ENCODE measurements around the gene EXOC2. TPM values are rescaled to one million over a fixed set of nuclear protein-coding genes. Genes with fewer than 3 reads are reported as not detected.

The EXOC2 gene
- polyA plus RNA-seq, 1 experiment: 16.0 TPM

DNA sequence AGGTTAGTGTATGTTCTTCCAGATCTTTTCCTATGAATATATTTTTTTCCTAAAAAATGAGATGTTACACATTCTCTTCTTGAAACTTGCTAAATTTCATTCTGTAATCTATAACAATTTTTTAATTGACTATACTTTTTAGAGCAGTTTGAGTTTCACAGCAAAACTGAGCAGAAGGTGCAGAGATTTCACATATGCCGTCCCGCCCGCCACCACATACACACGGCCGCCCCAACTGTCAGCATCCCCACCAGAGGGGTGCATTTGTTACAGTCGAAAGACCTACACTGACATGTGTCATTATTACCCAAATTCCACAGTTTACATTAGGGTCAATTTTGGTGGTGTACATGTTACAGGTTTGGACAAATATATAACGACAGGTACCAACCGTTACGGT is 184.9 kb downstream of the EXOC2 start:
- DNase-seq (ENCODE audit: low read depth): no peak
- ChIA-PET POLR2A (no interaction called here), CTCF (no interaction called here)
- peaks cover under 1% of the 10 kb centered on the region for H3K36me3 ChIP-seq (ENCODE audit: control insufficient read depth, insufficient read depth, low read length)
- H3K27me3 ChIP-seq (ENCODE audit: control insufficient read depth, insufficient read depth, low read length): no peaks in the 10 kb centered on the region
- TF ChIP-seq, protein P1, sequence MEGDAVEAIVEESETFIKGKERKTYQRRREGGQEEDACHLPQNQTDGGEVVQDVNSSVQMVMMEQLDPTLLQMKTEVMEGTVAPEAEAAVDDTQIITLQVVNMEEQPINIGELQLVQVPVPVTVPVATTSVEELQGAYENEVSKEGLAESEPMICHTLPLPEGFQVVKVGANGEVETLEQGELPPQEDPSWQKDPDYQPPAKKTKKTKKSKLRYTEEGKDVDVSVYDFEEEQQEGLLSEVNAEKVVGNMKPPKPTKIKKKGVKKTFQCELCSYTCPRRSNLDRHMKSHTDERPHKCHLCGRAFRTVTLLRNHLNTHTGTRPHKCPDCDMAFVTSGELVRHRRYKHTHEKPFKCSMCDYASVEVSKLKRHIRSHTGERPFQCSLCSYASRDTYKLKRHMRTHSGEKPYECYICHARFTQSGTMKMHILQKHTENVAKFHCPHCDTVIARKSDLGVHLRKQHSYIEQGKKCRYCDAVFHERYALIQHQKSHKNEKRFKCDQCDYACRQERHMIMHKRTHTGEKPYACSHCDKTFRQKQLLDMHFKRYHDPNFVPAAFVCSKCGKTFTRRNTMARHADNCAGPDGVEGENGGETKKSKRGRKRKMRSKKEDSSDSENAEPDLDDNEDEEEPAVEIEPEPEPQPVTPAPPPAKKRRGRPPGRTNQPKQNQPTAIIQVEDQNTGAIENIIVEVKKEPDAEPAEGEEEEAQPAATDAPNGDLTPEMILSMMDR (IDR thresholded peaks at IDR 0.05; ENCODE audit: insufficient read depth, low read depth, low read length): no peak
- H3K4me3 ChIP-seq (ENCODE audit: low read depth, low read length): no peak overlapping the region

DNA sequence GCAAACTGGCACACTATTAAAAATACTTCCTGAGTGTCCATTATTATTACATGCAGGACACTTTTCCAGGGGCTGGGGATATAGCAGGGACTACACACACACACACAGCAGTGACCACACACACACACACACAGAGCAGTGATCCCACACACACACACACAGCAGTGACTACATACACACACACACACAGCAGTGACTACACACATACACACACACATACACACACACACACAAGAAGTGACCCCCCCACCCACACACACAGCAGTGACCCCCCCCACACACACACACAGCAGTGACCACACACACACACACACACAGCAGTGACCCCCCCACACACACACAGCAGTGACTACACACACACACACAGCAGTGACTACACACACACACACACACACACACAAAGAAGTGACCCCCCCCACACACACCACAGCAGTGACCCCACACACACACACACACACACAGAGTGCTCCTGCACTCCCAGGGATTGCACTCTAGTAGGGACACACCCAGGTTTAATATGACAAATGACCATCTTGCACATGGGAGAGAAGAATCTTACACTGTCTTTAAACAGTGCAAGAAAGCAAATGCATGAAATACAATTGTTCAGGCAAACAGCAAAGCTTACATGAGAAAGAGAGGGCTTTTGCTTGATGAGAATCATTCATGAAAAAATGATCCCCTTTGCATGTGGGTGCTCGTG is 185.9 kb downstream of the EXOC2 start:
- no peaks in the 10 kb centered on the region; the same call in none of the 2 replicates for H3K36me3 ChIP-seq (ENCODE audit: control insufficient read depth, insufficient read depth, low read length)
- TF ChIP-seq, protein P1 (IDR thresholded peaks at IDR 0.05; ENCODE audit: insufficient read depth, low read depth, low read length): no peak
- POLR2A ChIA-PET: no interaction called here
- no peak overlapping the region for H3K4me3 ChIP-seq (ENCODE audit: low read depth, low read length)
- no peak for DNase-seq (ENCODE audit: low read depth)
- no peaks in the 10 kb centered on the region for H3K27me3 ChIP-seq (ENCODE audit: control insufficient read depth, insufficient read depth, low read length)
- CTCF ChIA-PET: no interaction called here

DNA sequence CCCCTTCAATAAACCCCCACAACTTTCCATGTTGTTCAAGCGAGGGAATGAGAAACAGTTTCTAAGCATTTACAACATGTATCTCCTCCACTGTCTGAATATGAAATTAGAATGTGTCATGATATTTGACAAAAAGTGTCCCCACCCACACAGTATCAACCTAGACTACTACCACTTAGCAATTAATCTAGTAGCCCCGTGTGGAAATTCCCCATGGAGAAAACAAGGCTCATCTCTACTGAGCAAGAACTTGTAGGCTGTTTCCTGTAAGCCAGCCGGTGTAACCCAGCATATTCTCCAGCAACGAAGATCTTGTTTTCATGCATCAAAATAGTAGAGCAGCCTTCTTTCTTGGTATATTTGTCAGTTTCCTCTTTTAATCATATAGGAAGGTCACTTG is 186.4 kb downstream of the EXOC2 start:
- H3K4me3 ChIP-seq (ENCODE audit: low read depth, low read length): no peak overlapping the region
- H3K27me3 ChIP-seq (ENCODE audit: control insufficient read depth, insufficient read depth, low read length): no peaks in the 10 kb centered on the region
- peaks cover 1% of the 10 kb centered on the region for H3K36me3 ChIP-seq (ENCODE audit: control insufficient read depth, insufficient read depth, low read length)
- POLR2A ChIA-PET: no interaction called here
- DNase-seq (ENCODE audit: low read depth): no peak
- CTCF ChIA-PET: no interaction called here
- TF ChIP-seq, protein P1 (IDR thresholded peaks at IDR 0.05; ENCODE audit: insufficient read depth, low read depth, low read length): no peak

DNA sequence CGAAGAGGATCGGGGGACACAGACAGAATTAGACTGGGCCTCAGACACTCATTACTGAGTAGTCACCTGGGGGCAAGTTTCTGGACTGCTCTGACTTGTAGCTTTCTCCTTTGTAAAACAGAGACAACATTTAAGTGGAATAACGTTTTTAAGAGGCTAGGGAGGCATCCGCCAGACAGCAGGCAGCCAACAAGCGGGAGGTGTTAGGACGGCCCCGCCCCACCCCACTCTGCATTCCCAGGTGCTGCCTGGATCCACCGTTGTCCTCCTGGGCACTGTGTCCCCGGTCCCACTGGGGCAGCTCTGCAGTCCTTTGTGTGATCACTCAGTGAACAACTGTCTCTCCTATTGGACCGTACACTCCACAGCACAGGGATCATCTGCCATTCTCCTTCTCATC is 187.6 kb downstream of the EXOC2 start:
- CTCF ChIA-PET: no interaction called here
- H3K36me3 ChIP-seq (ENCODE audit: control insufficient read depth, insufficient read depth, low read length): peaks cover 1% of the 10 kb centered on the region
- POLR2A ChIA-PET: no interaction called here
- H3K27me3 ChIP-seq (ENCODE audit: control insufficient read depth, insufficient read depth, low read length): no peaks in the 10 kb centered on the region
- no peak overlapping the region for H3K4me3 ChIP-seq (ENCODE audit: low read depth, low read length)
- TF ChIP-seq, protein P1 (IDR thresholded peaks at IDR 0.05; ENCODE audit: insufficient read depth, low read depth, low read length): no peak
- DNase-seq (ENCODE audit: low read depth): no peak

DNA sequence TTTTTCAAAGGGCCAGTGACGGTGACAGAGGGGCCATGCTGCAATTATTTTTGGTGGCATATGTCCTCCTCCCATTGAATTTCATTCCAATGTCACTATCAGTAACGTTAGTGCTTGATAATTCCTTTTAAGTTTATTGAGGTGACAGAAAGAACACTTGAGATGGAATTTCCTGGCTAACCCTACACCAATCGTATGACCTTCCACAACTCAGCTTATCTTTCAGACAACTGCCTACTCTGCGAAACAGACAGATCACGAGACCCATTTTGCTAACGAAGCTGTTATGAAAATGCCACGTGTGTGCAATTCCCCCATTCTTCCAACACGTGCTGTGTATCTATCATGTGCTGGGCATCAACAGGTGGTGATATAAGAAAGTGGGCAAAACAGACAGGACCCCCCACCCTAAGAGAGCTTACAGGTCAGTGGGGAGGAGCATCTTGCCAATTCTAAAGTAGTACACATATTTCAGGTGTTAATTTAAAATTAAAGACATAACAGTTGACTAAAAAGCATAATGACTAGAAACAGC is 188.4 kb downstream of the EXOC2 start:
- Histone ChIP-seq H3K4me3 (ENCODE audit: low read depth, low read length) (no peak overlapping the region), H3K27me3 (ENCODE audit: control insufficient read depth, insufficient read depth, low read length) (no peaks in the 10 kb centered on the region), H3K36me3 (ENCODE audit: control insufficient read depth, insufficient read depth, low read length) (peaks cover 1% of the 10 kb centered on the region)
- POLR2A ChIA-PET: no interaction called here
- TF ChIP-seq, protein P1 (IDR thresholded peaks at IDR 0.05; ENCODE audit: insufficient read depth, low read depth, low read length): no peak
- DNase-seq (ENCODE audit: low read depth): no peak
- CTCF ChIA-PET: no interaction called here
